Measurements from ENCODE around the gene GPC1. TPM values are rescaled to one million over a fixed set of nuclear protein-coding genes. Genes with fewer than 3 reads are reported as not detected.

Gene GPC1
- total RNA-seq, 6 experiments from 2014 or later: 20.7 to 44.5 (median 27.8) TPM

- Histone ChIP-seq H3K9me3 (no peaks in the 10 kb centered on the region), H3K4me3 (no peak overlapping the region), H3K27ac (no peak overlapping the region), H3K36me3 (no peaks in the 10 kb centered on the region), H3K27me3 (no peaks in the 10 kb centered on the region), H3K4me1 (no peaks in the 10 kb centered on the region)
- 93% methylated on average over 2 of the region's 22 CpGs for WGBS (ENCODE audit: insufficient coverage, low coverage, low lambda C conversion rate, missing lambda C conversion rate)
- no peak for DNase-seq
- no peak for ATAC-seq
- intact Hi-C loops (cut with DNase I): no loop called here
- no peak for TF ChIP-seq CTCF (IDR thresholded peaks at IDR 0.05)
- TF ChIP-seq POLR2A (IDR thresholded peaks at IDR 0.05): no peak
Observed at GRCh38 chr2:240467659-240468302, 32.3 kb downstream of the GPC1 start.

GRCh38 chr2:240468303-240469238, 33.1 kb downstream of the GPC1 start:
- no peaks in the 10 kb centered on the region for H3K27me3 ChIP-seq
- TF ChIP-seq POLR2A (IDR thresholded peaks at IDR 0.05) (no peak), CTCF (IDR thresholded peaks at IDR 0.05) (no peak)
- no peaks in the 10 kb centered on the region for H3K36me3 ChIP-seq
- DNase-seq (peak in 1 of 3 donors; percentile 23), ATAC-seq (no peak)
- no peak overlapping the region for H3K4me3 ChIP-seq
- H3K9me3 ChIP-seq: no peaks in the 10 kb centered on the region
- intact Hi-C loops (cut with DNase I): no loop called here
- WGBS (ENCODE audit: insufficient coverage, low coverage, low lambda C conversion rate, missing lambda C conversion rate): no CpG with 5 or more reads among the region's 20 CpGs
- H3K27ac ChIP-seq: no peak overlapping the region
- H3K4me1 ChIP-seq: no peaks in the 10 kb centered on the region

- H3K4me1 ChIP-seq: no peaks in the 10 kb centered on the region
- intact Hi-C loops (cut with DNase I): no loop called here
- TF ChIP-seq POLR2A (IDR thresholded peaks at IDR 0.05) (no peak), CTCF (IDR thresholded peaks at IDR 0.05) (no peak)
- H3K27ac ChIP-seq: no peak overlapping the region
- H3K4me3 ChIP-seq: no peak overlapping the region
- ATAC-seq (no peak), DNase-seq (no peak)
- H3K36me3 ChIP-seq: no peaks in the 10 kb centered on the region
- 67% methylated on average over 4 of the region's 10 CpGs for WGBS (ENCODE audit: insufficient coverage, low coverage, low lambda C conversion rate, missing lambda C conversion rate)
- no peaks in the 10 kb centered on the region for H3K27me3 ChIP-seq
- H3K9me3 ChIP-seq: no peaks in the 10 kb centered on the region
Observed at GRCh38 chr2:240469239-240469636, 33.8 kb downstream of the GPC1 start.

- intact Hi-C loops (cut with DNase I): no loop called here
- WGBS (ENCODE audit: insufficient coverage, low coverage, low lambda C conversion rate, missing lambda C conversion rate): 97% methylated on average over 5 of the region's 6 CpGs
- TF ChIP-seq CTCF (IDR thresholded peaks at IDR 0.05) (no peak), POLR2A (IDR thresholded peaks at IDR 0.05) (no peak)
- DNase-seq (no peak), ATAC-seq (no peak)
- Histone ChIP-seq H3K36me3 (no peaks in the 10 kb centered on the region), H3K27me3 (no peaks in the 10 kb centered on the region), H3K4me3 (no peak overlapping the region), H3K27ac (no peak overlapping the region), H3K4me1 (no peaks in the 10 kb centered on the region), H3K9me3 (no peaks in the 10 kb centered on the region)
Observed at GRCh38 chr2:240469740-240470139, 34.3 kb downstream of the GPC1 start.

Measured in right lobe of liver (tissue), 6 donors.